Activated CD4-positive, alpha-beta T cell treated with anti-CD3 and anti-CD28 coated beads, Interleukin-10, Interleukin-2, amounts not matched to agents 100 ng/mL and 50 ng/mL, durations not matched to agents 16 hours and 8 hours (primary cell): ENCODE measurements around the gene LAMA3.

Source experiments
- DNase-seq: peaks from one replicate; pipeline ENCODE4 v3.0.0-alpha.2; 2020

Gene LAMA3

GRCh38 chr18:23793985-23794867 lies 105.0 kb downstream of the LAMA3 start:
- no peak for DNase-seq

- no peak for DNase-seq
Observed at GRCh38 chr18:23798249-23798648, 109.0 kb downstream of the LAMA3 start.

- DNase-seq = no peak
Observed at GRCh38 chr18:23798824-23799223, 109.6 kb downstream of the LAMA3 start.

- DNase-seq = no peak
Observed at GRCh38 chr18:23799540-23799939, 110.3 kb downstream of the LAMA3 start.

GRCh38 chr18:23800902-23801301 lies 111.6 kb downstream of the LAMA3 start:
- no peak for DNase-seq

- no peak for DNase-seq
Observed at GRCh38 chr18:23802817-23803216, 113.6 kb downstream of the LAMA3 start.

GRCh38 chr18:23803755-23804154 lies 114.5 kb downstream of the LAMA3 start:
- DNase-seq = no peak

- no peak for DNase-seq
Observed at GRCh38 chr18:23805898-23806297, 116.6 kb downstream of the LAMA3 start.

GRCh38 chr18:23809415-23809814 lies 120.2 kb downstream of the LAMA3 start:
- DNase-seq = no peak

GRCh38 chr18:23810396-23810795 lies 121.1 kb downstream of the LAMA3 start:
- peak; percentile 21 for DNase-seq

- DNase-seq = no peak
Observed at GRCh38 chr18:23811176-23811575, 121.9 kb downstream of the LAMA3 start.

GRCh38 chr18:23812546-23813440 lies 123.5 kb downstream of the LAMA3 start:
- DNase-seq = peak; percentile 32

- DNase-seq = no peak
Observed at GRCh38 chr18:23814991-23815614, 125.8 kb downstream of the LAMA3 start.

- DNase-seq = no peak
Observed at GRCh38 chr18:23816021-23816420, 126.8 kb downstream of the LAMA3 start.

- DNase-seq = no peak
Observed at GRCh38 chr18:23816740-23817139, 127.5 kb downstream of the LAMA3 start.

- DNase-seq = no peak
Observed at GRCh38 chr18:23819001-23819400, 129.7 kb downstream of the LAMA3 start.

GRCh38 chr18:23822590-23823385 lies 133.5 kb downstream of the LAMA3 start:
- DNase-seq = no peak

GRCh38 chr18:23824240-23824639 lies 135.0 kb downstream of the LAMA3 start:
- DNase-seq = no peak

- DNase-seq = no peak
Observed at GRCh38 chr18:23824669-23825068, 135.4 kb downstream of the LAMA3 start.

- DNase-seq = no peak
Observed at GRCh38 chr18:23825496-23825895, 136.2 kb downstream of the LAMA3 start.

- DNase-seq = no peak
Observed at GRCh38 chr18:23825978-23826405, 136.7 kb downstream of the LAMA3 start.

- DNase-seq = no peak
Observed at GRCh38 chr18:23826850-23827620, 137.8 kb downstream of the LAMA3 start.
